IPS-18c (cell line): Measurements from ENCODE around the gene HS3ST5.

Source experiments
- H3K4me3 ChIP-seq: 2 replicates; pipeline ENCODE4 v1.7.0; 2013; ENCODE audit warnings: low read depth, mild to moderate bottlenecking, low read length, moderate library complexity; ENCODE audit not compliant: insufficient read depth
- H3K9me3 ChIP-seq: one replicate; pipeline ENCODE4 v1.6.1; 2013; ENCODE audit warnings: mild to moderate bottlenecking, low read length, moderate library complexity; ENCODE audit not compliant: control insufficient read depth, insufficient read depth

HS3ST5 gene

DNA sequence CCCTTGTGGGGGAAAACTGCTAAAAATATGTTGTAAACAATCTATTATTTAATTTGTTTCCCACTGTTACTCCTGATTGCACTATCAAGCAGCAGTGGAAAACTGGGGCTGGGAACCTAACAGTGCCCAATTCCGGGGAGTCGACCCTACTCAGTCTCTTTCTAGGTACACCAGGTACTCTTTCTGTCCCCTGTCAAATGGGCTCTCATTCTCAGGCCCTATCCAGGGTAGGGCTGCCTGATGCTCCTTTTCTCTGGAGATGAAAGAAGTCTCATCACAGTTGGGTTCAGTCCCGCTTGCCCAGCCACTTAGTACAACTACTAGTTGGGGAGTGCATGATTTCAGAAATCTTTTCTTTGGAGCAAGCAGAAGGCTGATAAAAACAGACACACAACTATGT, 52.0 kb downstream of the HS3ST5 start:
- Histone ChIP-seq H3K4me3 (no peak overlapping the region), H3K9me3 (no peaks in the 10 kb centered on the region)

DNA sequence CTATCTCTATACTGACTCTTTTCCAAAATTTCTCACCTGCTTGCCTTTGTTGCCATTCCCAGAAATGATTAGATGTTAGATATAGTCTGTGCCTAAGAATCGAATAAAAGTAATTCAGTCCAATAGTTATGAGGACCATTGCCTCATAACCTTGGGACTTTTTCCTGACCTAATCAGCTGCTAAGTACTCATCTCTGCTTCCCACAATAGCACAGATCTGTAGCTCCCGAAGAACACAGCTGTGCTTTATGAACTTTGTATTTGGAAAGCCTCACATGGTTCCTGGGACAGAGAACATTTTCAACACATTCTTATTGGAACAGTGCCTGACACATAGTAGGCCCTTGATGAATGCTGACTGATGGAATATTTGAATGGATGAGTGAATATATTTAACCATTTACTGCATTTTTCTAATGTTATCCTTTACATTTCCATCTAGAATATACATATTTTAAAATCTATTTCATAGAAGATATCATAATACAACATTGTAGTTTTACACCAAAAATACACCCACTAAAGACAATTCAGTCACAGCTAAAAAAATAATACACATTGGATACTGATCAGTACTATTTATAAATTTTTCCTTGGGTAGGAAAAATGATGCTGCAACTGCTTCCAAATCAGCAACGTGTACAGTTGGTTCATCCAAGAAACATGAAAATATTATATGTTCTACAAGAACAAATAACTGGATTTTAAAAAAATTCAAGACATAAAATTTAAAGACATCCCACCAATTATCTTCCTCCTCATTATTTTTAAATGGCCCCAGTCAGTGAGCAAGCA, 53.9 kb downstream of the HS3ST5 start:
- Histone ChIP-seq H3K4me3 (no peak overlapping the region), H3K9me3 (no peaks in the 10 kb centered on the region)

DNA sequence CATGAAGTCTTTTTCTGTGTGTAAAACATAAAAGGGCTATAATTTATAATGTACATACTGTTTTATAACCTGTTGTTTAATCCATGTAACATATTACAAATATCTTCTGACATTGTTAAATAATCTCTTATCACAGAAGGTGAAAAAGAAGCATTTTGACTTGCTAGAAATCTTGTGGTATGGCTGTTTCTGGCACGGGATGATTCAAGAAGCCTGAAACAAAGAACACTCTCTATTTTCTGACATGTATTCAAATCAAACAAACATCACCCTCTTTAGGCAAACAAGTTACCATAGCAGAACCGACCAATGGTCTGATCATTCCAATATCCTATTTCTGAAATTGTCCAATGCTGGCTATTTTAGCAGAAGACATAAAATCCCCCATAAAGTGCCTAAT, 55.4 kb downstream of the HS3ST5 start:
- Histone ChIP-seq H3K9me3 (no peaks in the 10 kb centered on the region), H3K4me3 (no peak overlapping the region)

DNA sequence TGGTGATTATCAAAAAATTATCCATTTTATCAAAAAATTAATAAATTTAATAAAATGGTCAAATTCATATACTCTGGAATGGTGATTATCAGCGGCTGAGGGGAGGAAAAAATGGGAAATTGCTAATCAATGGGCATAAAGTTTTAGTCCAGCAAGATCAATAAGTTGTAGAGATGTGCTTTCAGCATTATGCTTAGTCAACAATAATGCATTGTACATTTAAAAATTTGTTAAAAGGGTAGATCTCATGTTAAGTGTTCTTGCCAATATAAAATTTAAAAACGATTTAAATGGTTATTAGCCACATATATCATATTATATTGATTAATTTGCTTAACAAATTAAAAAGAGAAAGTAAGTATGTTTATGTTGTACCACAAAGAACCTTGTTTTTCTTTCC, 56.6 kb downstream of the HS3ST5 start:
- no peaks in the 10 kb centered on the region for H3K9me3 ChIP-seq
- H3K4me3 ChIP-seq, result no peak overlapping the region

DNA sequence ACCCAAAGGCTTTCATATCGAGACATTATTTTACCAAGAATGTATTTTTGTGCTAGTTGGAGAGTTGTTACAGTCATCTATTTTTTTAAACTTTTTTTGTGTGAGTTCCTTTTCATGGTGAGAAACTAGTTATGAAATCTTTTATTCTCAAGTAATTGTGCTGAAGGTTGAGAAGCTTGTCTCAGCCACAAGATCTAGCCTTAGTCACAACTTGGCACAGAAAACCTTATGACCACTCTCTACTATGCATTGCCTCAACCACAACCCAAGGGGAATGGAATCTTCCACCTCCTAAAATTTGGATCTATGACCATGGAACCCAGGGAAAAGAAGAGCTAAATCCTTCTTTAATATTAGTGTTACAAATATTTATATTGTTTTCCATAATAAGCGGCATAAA, 58.5 kb downstream of the HS3ST5 start:
- H3K4me3 ChIP-seq, result no peak overlapping the region
- H3K9me3 ChIP-seq, result no peaks in the 10 kb centered on the region

DNA sequence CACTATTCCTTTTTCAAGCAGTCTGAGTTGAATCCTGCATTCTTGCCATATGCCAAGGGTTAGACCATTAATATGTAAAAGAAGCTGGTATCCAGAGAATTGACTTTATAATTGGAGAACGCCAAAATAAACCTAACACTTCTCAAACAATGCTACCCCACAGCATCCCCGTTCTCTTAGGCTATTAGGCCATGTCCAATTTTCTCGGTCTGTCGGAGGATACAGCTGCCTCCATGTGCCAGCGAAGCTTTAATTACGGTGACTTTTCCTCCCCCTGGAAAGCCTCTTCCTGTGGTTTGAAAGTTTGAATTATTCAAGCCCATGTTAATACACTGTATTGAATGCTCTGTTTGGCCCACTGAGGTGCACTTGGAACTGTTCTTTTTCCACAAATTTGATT, 60.5 kb downstream of the HS3ST5 start:
- Histone ChIP-seq H3K9me3 (no peaks in the 10 kb centered on the region), H3K4me3 (no peak overlapping the region)

DNA sequence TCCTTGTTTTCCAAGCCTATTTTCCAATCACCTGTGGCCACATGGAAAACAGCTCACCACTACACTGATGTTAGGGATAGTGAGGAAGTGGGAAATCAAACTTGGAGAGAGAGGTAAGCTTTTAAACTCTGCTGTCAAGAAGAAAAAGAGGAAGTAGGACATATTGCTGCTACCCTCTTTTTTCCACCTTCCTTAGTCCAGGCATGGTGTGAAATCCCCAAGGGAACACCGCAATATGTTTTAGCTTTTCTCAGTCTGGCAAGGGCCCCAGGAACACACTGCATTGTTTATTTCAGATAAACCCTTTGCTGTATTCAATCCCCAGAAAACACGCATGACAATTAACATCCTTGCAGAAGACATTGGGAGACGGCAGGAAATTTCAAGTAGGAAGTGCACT, 61.3 kb downstream of the HS3ST5 start:
- no peaks in the 10 kb centered on the region for H3K9me3 ChIP-seq
- no peak overlapping the region for H3K4me3 ChIP-seq

DNA sequence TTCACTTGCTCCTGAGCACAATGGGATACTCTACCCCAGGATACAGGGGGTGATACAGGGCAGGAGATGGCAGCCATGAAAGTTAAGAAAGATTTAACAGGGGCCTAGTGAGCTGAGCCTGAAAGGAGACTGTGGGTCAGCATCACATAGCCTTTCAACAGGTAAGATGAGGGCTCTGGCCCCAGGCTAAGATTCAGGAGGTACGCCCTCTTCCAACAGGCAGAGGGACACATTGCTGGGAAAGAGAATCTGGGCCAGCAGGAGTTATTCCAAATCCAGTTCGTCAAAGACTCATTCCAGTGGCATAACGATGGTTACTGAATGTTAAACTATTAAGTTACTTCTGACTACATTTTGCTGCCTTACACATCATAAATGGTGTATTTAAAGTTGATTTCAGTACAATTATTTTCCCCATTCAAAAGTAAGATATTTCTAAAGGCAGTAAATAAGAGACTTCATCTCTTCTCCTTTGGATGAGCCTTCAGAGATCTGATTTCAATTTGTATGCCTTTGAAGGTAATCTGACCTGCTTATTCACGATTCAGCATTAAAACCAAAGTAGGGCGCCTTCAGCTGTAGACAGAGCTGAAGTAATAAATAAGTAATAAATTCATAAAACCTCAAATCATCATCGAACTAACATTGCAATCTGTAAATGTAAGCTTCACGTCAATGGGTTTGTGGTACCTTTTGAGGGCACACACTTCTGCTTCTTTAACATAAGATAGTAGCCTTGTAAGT, 62.4 kb downstream of the HS3ST5 start:
- Histone ChIP-seq H3K4me3 (no peak overlapping the region), H3K9me3 (no peaks in the 10 kb centered on the region)

DNA sequence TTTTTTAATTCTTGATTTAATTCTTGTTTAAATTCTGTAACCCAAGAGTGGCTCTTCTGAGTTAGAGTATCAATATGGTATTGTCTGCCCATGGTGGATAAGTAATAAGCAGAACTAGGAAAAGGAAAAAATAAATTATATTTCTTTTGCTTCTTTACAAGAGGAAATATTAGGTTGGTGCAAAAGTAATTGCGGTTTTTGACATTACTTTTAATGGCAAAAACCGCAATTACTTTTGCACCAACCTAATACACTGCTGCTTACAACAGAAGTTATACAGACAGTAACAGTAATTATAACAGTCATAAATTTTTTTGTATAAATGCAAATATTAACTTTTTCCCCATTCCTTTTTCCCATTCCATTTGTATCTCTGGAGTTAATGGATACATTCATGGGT, 65.6 kb downstream of the HS3ST5 start:
- no peaks in the 10 kb centered on the region for H3K9me3 ChIP-seq
- H3K4me3 ChIP-seq, result no peak overlapping the region

DNA sequence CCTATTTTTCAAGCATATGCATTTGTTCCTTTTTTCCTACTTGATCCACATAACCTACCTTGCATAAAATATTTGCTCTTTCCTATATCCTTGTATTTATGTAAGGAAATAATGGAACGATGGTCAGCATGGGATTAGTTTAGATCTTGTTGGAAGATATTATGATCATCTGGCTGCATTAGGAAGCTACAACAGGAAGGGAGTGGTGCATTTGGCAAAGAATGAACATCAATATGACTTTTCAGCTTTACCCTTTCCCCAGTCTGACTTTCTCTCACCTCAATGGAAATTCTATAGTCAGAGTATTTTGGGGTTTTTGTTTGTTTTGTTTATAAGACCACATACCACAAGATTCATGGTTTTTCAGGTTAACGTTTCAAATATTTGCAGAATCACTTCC, 66.0 kb downstream of the HS3ST5 start:
- no peaks in the 10 kb centered on the region for H3K9me3 ChIP-seq
- H3K4me3 ChIP-seq, result no peak overlapping the region

DNA sequence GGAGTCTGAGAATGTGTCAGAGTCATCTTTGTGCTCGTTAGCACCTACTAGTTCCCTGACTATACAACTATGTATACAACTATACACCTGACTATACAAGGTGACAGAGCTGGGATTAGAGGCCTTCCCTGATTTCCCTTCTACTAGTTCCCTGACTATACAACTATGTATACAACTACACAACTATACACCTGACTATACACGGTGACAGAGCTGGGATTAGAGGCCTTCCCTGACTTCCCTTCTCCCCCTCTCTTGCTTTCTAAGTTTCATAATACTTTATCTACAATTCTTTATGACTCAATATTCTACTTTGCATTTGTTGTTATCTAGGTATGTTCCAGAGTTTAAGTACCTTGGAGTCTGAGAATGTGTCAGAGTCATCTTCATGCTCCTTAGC, 68.0 kb downstream of the HS3ST5 start:
- H3K4me3 ChIP-seq, result no peak overlapping the region
- H3K9me3 ChIP-seq, result no peaks in the 10 kb centered on the region

DNA sequence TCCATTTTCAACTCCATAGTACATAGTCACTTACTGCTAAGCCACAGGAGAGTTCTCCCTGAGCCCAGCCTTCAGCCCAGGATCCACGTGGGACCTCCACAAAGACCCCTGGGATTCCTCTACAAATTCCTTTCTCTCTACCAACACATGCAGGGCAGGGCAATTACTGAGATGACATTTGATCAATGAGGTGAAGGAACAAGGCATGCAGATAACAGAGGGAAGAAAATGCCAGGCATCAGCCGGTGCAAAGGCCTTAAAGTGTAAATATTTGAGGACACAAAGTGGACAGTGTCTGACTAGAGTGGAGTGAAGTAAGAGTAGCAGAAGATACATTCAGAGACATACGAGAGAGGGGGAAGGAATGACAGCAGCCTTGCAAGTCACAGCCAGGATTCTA, 70.2 kb downstream of the HS3ST5 start:
- H3K9me3 ChIP-seq, result no peaks in the 10 kb centered on the region
- no peak overlapping the region for H3K4me3 ChIP-seq

DNA sequence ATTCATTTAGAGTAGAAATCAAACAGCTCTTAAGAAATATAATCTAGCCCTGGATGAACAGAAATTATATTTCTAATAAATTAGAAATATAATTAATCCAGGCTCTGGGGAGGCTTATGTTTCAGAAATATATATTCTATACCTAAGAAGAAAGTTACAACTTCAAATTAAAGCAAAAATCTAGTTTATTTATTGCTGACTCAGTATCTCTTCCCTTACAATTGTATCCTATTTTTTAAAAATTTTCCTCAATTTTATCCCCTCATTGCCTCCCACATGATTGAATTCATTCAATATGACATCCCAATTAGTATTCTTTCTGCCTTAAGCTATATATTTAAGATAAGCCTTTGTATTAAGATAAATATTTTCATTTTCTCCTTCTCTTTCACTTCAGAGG, 71.4 kb downstream of the HS3ST5 start:
- no peak overlapping the region for H3K4me3 ChIP-seq
- no peaks in the 10 kb centered on the region for H3K9me3 ChIP-seq

DNA sequence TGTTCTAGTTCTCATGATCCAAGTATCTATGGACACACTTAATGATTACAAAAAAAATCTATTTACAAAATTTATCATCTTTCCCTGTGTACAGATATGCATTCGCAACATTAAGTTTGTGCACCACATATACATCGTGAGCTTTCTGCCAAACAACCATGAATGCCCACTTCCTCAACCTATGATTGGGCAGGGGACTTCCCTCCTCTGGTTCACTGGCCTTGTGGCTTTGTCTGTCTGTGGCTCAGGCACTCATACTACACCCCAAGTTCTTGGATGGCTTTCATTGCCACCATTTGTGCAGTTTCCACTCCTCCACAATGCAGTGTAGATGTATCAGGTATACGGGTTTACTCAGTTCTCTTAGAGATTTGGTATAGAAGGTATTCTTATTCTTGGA, 74.9 kb downstream of the HS3ST5 start:
- no peak overlapping the region for H3K4me3 ChIP-seq
- H3K9me3 ChIP-seq, result no peaks in the 10 kb centered on the region

DNA sequence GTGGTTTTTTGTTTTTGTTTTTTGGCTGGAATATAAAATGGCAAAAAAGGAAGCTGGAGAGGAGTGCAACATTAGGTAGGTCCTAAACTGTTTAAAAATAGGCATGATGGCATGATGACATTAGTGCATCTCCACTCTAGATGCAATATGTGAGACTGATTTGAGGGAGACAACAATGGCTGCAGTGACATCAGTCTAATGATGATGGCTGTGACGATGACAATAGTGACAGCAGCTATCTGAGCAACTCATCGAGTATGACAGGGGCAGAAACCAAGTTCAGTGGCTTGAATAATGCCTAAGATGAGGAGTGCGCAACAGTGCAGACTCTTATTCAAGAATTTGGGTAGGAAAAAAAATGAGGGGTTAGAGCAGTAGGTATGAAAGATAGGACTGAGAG, 82.0 kb downstream of the HS3ST5 start:
- Histone ChIP-seq H3K9me3 (peaks cover under 1% of the 10 kb centered on the region), H3K4me3 (no peak overlapping the region)

DNA sequence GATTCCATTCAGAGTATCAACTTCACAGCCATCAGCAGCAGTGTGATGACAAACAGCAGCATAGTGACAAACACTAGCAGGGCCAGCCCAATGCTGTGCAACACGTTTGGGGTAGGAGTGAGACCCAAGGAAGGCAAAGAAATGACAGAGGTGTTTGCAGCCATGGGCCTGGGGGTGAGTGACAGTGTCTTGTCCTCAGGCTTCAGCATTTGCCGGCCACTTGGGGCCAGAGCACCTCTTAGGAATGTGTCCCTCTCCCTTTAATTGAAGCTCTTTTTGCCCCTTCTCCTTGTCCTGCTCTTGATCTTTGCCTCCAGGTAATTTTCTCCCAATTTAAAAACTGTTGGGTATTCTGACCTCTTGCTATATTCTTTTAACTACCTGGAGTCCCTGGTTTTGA, 84.4 kb downstream of the HS3ST5 start:
- peaks cover 8% of the 10 kb centered on the region for H3K9me3 ChIP-seq
- no peak overlapping the region for H3K4me3 ChIP-seq

DNA sequence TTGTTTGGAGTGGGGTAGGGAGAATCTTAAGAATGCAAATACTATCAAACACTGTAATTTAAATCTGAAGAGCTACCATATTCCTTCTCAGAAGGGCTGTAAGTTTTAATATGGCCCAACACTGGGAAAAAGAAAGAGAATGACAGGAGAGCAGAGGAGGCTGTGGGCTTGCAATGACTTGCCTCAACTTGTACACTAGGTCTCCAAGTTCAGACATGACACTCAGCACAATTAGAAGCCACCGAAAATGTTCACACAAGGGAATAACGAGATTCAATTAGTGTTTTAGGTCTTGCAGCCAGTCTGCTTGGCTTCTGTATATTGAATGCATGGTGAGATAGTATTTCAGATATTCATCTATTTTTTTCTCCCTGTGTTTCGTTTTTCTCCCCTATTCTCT, 89.4 kb downstream of the HS3ST5 start:
- H3K4me3 ChIP-seq, result peak overlapping the region; percentile 9; the same call in 1 of the 2 replicates
- H3K9me3 ChIP-seq, result peaks cover 11% of the 10 kb centered on the region

DNA sequence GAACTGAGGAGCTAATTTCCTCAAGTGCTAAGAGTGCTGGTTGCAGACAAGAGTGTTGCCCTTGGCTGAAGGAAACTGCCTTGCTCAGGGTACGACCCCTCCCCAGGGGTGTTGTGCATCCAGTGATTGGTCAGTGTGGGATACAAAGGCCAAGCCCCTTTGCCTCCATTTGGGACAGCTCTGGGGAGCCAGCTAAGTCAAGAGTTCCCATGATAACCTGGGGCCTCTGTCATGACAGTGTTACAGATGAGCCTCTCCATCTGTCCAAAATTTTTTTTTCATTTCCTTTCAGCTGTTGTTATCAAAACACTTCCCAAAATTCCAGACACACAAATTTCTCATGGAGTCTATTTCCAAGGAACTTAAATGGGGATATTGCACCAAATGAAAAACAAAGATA, 93.3 kb downstream of the HS3ST5 start:
- peaks cover 2% of the 10 kb centered on the region for H3K9me3 ChIP-seq
- no peak overlapping the region for H3K4me3 ChIP-seq
